ENCODE measurements around the gene C17orf75.
A peak's percentile ranks its signal among the peaks of the same experiment; 100 is the strongest.

The C17orf75 gene

GRCh38 chr17:32298721-32299579 is 43.0 kb downstream of the C17orf75 start (continued):
- no peak for TF ChIP-seq ZNF501 (tag by site-specific recombination; IDR thresholded peaks at IDR 0.05)
- TF ChIP-seq ZNF266 (tag by site-specific recombination; IDR thresholded peaks at IDR 0.05; ENCODE audit: low read depth): no peak
- no peak for TF ChIP-seq ZNF777 (tag by site-specific recombination; IDR thresholded peaks at IDR 0.05; ENCODE audit: borderline replicate concordance)
- TF ChIP-seq, protein P1, sequence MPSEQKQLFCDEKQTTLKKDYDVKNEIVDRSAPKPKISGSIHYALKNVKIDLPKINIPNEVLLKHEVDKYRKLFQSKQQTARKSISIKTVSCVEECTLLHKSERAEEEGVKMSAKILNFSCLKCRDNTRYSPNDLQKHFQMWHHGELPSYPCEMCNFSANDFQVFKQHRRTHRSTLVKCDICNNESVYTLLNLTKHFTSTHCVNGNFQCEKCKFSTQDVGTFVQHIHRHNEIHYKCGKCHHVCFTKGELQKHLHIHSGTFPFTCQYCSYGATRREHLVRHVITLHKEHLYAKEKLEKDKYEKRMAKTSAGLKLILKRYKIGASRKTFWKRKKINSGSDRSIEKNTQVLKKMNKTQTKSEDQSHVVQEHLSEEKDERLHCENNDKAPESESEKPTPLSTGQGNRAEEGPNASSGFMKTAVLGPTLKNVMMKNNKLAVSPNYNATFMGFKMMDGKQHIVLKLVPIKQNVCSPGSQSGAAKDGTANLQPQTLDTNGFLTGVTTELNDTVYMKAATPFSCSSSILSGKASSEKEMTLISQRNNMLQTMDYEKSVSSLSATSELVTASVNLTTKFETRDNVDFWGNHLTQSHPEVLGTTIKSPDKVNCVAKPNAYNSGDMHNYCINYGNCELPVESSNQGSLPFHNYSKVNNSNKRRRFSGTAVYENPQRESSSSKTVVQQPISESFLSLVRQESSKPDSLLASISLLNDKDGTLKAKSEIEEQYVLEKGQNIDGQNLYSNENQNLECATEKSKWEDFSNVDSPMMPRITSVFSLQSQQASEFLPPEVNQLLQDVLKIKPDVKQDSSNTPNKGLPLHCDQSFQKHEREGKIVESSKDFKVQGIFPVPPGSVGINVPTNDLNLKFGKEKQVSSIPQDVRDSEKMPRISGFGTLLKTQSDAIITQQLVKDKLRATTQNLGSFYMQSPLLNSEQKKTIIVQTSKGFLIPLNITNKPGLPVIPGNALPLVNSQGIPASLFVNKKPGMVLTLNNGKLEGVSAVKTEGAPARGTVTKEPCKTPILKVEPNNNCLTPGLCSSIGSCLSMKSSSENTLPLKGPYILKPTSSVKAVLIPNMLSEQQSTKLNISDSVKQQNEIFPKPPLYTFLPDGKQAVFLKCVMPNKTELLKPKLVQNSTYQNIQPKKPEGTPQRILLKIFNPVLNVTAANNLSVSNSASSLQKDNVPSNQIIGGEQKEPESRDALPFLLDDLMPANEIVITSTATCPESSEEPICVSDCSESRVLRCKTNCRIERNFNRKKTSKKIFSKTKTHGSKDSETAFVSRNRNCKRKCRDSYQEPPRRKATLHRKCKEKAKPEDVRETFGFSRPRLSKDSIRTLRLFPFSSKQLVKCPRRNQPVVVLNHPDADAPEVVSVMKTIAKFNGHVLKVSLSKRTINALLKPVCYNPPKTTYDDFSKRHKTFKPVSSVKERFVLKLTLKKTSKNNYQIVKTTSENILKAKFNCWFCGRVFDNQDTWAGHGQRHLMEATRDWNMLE (tag by site-specific recombination; conservative IDR thresholded peaks at IDR 0.05; ENCODE audit: low read depth): no peak
- peak; percentile 67 for TF ChIP-seq EGR2 (tag by site-specific recombination; IDR thresholded peaks at IDR 0.05; ENCODE audit: low read depth)
- TF ChIP-seq TRIM28 (IDR thresholded peaks at IDR 0.05; ENCODE audit: borderline replicate concordance, low read length): peak; percentile 48; the same call in 1 of the 2 replicates
- no peak for TF ChIP-seq ZNF747 (tag by site-specific recombination; IDR thresholded peaks at IDR 0.05)
- no peak for TF ChIP-seq ZNF133 (tag by site-specific recombination; IDR thresholded peaks at IDR 0.05)
- no peak; the same call in 1 of the 2 replicates for TF ChIP-seq ZXDB (tag by site-specific recombination; IDR thresholded peaks at IDR 0.05)
- peak; percentile 64 for TF ChIP-seq ZBTB17 (tag by site-specific recombination; IDR thresholded peaks at IDR 0.05)
- TF ChIP-seq SALL2 (tag by site-specific recombination; IDR thresholded peaks at IDR 0.05; ENCODE audit: borderline replicate concordance): no peak
- TF ChIP-seq KLF9 (tag by site-specific recombination; IDR thresholded peaks at IDR 0.05; ENCODE audit: low read depth): peak; percentile 60; the same call in 1 of the 2 replicates
- TF ChIP-seq ZNF654 (tag by site-specific recombination; IDR thresholded peaks at IDR 0.05; ENCODE audit: low read depth): peak; percentile 14; the same call in 1 of the 2 replicates
- no peak for TF ChIP-seq HOXC10 (CRISPR knock-in tag; IDR thresholded peaks at IDR 0.05)
- no peak for TF ChIP-seq ZNF302 (tag by site-specific recombination; IDR thresholded peaks at IDR 0.05; ENCODE audit: low read depth)
- no peak for TF ChIP-seq ZNF174 (tag by site-specific recombination; IDR thresholded peaks at IDR 0.05)
- peak; percentile 75 for TF ChIP-seq ZNF610 (tag by site-specific recombination; IDR thresholded peaks at IDR 0.05; ENCODE audit: borderline replicate concordance)
- 0 out of 2 replicates have a peak, but pooled peaks have one; percentile 40 for TF ChIP-seq ZNF596 (tag by site-specific recombination; IDR thresholded peaks at IDR 0.05)
- TF ChIP-seq, protein P2, sequence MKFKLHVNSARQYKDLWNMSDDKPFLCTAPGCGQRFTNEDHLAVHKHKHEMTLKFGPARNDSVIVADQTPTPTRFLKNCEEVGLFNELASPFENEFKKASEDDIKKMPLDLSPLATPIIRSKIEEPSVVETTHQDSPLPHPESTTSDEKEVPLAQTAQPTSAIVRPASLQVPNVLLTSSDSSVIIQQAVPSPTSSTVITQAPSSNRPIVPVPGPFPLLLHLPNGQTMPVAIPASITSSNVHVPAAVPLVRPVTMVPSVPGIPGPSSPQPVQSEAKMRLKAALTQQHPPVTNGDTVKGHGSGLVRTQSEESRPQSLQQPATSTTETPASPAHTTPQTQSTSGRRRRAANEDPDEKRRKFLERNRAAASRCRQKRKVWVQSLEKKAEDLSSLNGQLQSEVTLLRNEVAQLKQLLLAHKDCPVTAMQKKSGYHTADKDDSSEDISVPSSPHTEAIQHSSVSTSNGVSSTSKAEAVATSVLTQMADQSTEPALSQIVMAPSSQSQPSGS (tag by site-specific recombination; IDR thresholded peaks at IDR 0.05; ENCODE audit: low read depth): peak; percentile 73; the same call in 1 of the 2 replicates
- TF ChIP-seq, protein P3, sequence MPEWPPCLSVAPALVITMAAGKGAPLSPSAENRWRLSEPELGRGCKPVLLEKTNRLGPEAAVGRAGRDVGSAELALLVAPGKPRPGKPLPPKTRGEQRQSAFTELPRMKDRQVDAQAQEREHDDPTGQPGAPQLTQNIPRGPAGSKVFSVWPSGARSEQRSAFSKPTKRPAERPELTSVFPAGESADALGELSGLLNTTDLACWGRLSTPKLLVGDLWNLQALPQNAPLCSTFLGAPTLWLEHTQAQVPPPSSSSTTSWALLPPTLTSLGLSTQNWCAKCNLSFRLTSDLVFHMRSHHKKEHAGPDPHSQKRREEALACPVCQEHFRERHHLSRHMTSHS (tag by site-specific recombination; IDR thresholded peaks at IDR 0.05): peak; percentile 94
- no peak for TF ChIP-seq ZNF23 (tag by site-specific recombination; IDR thresholded peaks at IDR 0.05; ENCODE audit: borderline replicate concordance)
- TF ChIP-seq, protein P4, sequence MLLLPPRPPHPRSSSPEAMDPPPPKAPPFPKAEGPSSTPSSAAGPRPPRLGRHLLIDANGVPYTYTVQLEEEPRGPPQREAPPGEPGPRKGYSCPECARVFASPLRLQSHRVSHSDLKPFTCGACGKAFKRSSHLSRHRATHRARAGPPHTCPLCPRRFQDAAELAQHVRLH (tag by site-specific recombination; IDR thresholded peaks at IDR 0.05): peak; percentile 90
- TF ChIP-seq ZNF571 (tag by site-specific recombination; IDR thresholded peaks at IDR 0.05): no peak
- peak; percentile 89 for TF ChIP-seq OVOL3 (tag by site-specific recombination; IDR thresholded peaks at IDR 0.05)
- TF ChIP-seq HOXA7 (CRISPR knock-in tag; IDR thresholded peaks at IDR 0.05; ENCODE audit: borderline replicate concordance): no peak
- peak; percentile 72; the same call in 1 of the 2 replicates for TF ChIP-seq ZNF18 (tag by site-specific recombination; IDR thresholded peaks at IDR 0.05)
- TF ChIP-seq ZFP41 (tag by site-specific recombination; IDR thresholded peaks at IDR 0.05; ENCODE audit: borderline replicate concordance): no peak
- TF ChIP-seq ZNF114 (tag by site-specific recombination; IDR thresholded peaks at IDR 0.05): no peak
- TF ChIP-seq, protein P5, sequence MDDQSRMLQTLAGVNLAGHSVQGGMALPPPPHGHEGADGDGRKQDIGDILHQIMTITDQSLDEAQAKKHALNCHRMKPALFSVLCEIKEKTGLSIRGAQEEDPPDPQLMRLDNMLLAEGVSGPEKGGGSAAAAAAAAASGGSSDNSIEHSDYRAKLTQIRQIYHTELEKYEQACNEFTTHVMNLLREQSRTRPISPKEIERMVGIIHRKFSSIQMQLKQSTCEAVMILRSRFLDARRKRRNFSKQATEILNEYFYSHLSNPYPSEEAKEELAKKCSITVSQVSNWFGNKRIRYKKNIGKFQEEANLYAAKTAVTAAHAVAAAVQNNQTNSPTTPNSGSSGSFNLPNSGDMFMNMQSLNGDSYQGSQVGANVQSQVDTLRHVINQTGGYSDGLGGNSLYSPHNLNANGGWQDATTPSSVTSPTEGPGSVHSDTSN (CRISPR knock-in tag; IDR thresholded peaks at IDR 0.05): no peak

All from HEK293 (cell line).